Astrocyte (in vitro differentiated cells and primary cell): ENCODE results near the gene LHFPL3. TPM values are rescaled to one million over a fixed set of nuclear protein-coding genes. Genes with fewer than 3 reads are reported as not detected.
"Not testable (repeated sequence)": the region's sequence is repeated elsewhere in the genome, so short reads cannot be mapped to it uniquely, and the experiment has no call there.

Experiments used
- DNase-seq: peaks from one replicate; pipeline ENCODE4 v3.0.0-alpha.2; 2010; ENCODE audit warnings: low read depth
- FAIRE-seq: peaks from 2 replicates; lab custom pipeline; 2011; peaks lifted over from hg19 to GRCh38; lab: Jason Lieb, UNC
- H2AFZ ChIP-seq: 2 replicates; pipeline ENCODE4 v1.6.0; 2012; ENCODE audit warnings: low read depth, low read length, inconsistent platforms
- H3K27ac ChIP-seq: 2 replicates; pipeline ENCODE4 v1.5.1; 2011; ENCODE audit warnings: low read depth, low read length, inconsistent platforms
- H3K27me3 ChIP-seq: 2 replicates; pipeline ENCODE4 v1.6.0; 2011; ENCODE audit warnings: low read length, inconsistent platforms; ENCODE audit not compliant: insufficient read depth
- H3K36me3 ChIP-seq: 2 replicates; pipeline ENCODE4 v1.5.1; 2011; ENCODE audit warnings: low read length, inconsistent platforms; ENCODE audit not compliant: insufficient read depth
- H3K4me1 ChIP-seq: 2 replicates; pipeline ENCODE4 v1.5.1; 2011; ENCODE audit warnings: low read length, inconsistent platforms; ENCODE audit not compliant: insufficient read depth
- H3K4me2 ChIP-seq: 2 replicates; pipeline ENCODE4 v1.6.0; 2012; ENCODE audit warnings: low read length, inconsistent platforms
- H3K4me3 ChIP-seq: 2 replicates; pipeline ENCODE4 v1.5.1; 2011; ENCODE audit warnings: low read depth, mild to moderate bottlenecking, low read length, inconsistent platforms; ENCODE audit not compliant: insufficient read depth
- H3K79me2 ChIP-seq: 2 replicates; pipeline ENCODE4 v1.6.0; 2012; ENCODE audit warnings: mild to moderate bottlenecking, low read length, inconsistent platforms; ENCODE audit not compliant: insufficient read depth
- H3K9ac ChIP-seq: 2 replicates; pipeline ENCODE4 v1.6.0; 2012; ENCODE audit warnings: mild to moderate bottlenecking, low read length, inconsistent platforms
- H3K9me3 ChIP-seq: 2 replicates; pipeline ENCODE4 v1.5.1; 2012; ENCODE audit warnings: low read depth, mild to moderate bottlenecking, low read length, inconsistent platforms; ENCODE audit not compliant: insufficient read depth
- H4K20me1 ChIP-seq: 2 replicates; pipeline ENCODE4 v1.6.0; 2012; ENCODE audit warnings: low read length, inconsistent platforms; ENCODE audit not compliant: insufficient read depth
- H3K27ac Mint-ChIP-seq: one replicate; pipeline ENCODE4 v1.8.0; 2021; ENCODE audit warnings: mild to moderate bottlenecking, mixed read lengths; ENCODE audit not compliant: unreplicated experiment
- H3K27me3 Mint-ChIP-seq: one replicate; pipeline ENCODE4 v1.8.0; 2021; ENCODE audit warnings: low read depth, mixed read lengths; ENCODE audit not compliant: unreplicated experiment
- H3K36me3 Mint-ChIP-seq: one replicate; pipeline ENCODE4 v1.8.0; 2021; ENCODE audit warnings: low read depth, mixed read lengths; ENCODE audit not compliant: unreplicated experiment
- H3K4me1 Mint-ChIP-seq: one replicate; pipeline ENCODE4 v1.8.0; 2021; ENCODE audit warnings: low read depth, mixed read lengths; ENCODE audit not compliant: unreplicated experiment
- H3K4me3 Mint-ChIP-seq: one replicate; pipeline ENCODE4 v1.8.0; 2021; ENCODE audit warnings: mild to moderate bottlenecking, moderate library complexity, mixed read lengths; ENCODE audit not compliant: unreplicated experiment
- H3K9me3 Mint-ChIP-seq: one replicate; pipeline ENCODE4 v1.8.0; 2021; ENCODE audit warnings: mild to moderate bottlenecking, mixed read lengths; ENCODE audit not compliant: unreplicated experiment
- CTCF ChIP-seq: IDR thresholded peaks from 2 replicates; pipeline ENCODE4 v1.5.1; 2011; ENCODE audit warnings: low read depth, mild to moderate bottlenecking, inconsistent platforms, low read length, moderate library complexity; ENCODE audit not compliant: insufficient read depth
- EZH2 ChIP-seq: IDR thresholded peaks from 2 replicates; pipeline ENCODE4 v1.6.1; 2012; ENCODE audit warnings: mild to moderate bottlenecking, low read length, inconsistent platforms; ENCODE audit not compliant: insufficient read depth
- total RNA-seq: library from RNA; stranded (reverse); gene quantifications from 2 replicates; pipeline ENCODE4 v1.2.1, GENCODE V29; 2021

LHFPL3 gene
- total RNA-seq, 1 donor from 2014 or later: not detected

GRCh38 chr7:104700336-104700735, 371.9 kb downstream of the LHFPL3 start:
- Histone ChIP-seq H3K27ac (no peak overlapping the region), H3K4me1 (no peaks in the 10 kb centered on the region), H3K36me3 (no peaks in the 10 kb centered on the region), H3K4me3 (no peak overlapping the region), H2AFZ (no peak overlapping the region), H3K79me2 (no peaks in the 10 kb centered on the region), H3K27me3 (no peaks in the 10 kb centered on the region), H3K9me3 (no peaks in the 10 kb centered on the region), H4K20me1 (no peaks in the 10 kb centered on the region), H3K4me2 (no peak overlapping the region), H3K9ac (no peak overlapping the region)
- H3K4me1 Mint-ChIP-seq: no peaks in the 10 kb centered on the region
- H3K27ac Mint-ChIP-seq: no peak overlapping the region
- no peak overlapping the region for H3K4me3 Mint-ChIP-seq
- no peak for DNase-seq
- TF ChIP-seq EZH2: no peak
- no peak for TF ChIP-seq CTCF
- no peaks in the 10 kb centered on the region for H3K36me3 Mint-ChIP-seq
- no peak for FAIRE-seq
- H3K9me3 Mint-ChIP-seq: peaks cover 2% of the 10 kb centered on the region
- H3K27me3 Mint-ChIP-seq: no peaks in the 10 kb centered on the region

- not testable (repeated sequence) for H3K27ac ChIP-seq, H3K27me3 ChIP-seq, DNase-seq, H3K9ac ChIP-seq, H3K4me3 ChIP-seq, H3K4me2 ChIP-seq, H3K4me1 Mint-ChIP-seq, H3K9me3 Mint-ChIP-seq, H3K36me3 ChIP-seq, H3K36me3 Mint-ChIP-seq, H3K4me1 ChIP-seq, FAIRE-seq, H3K4me3 Mint-ChIP-seq, H3K79me2 ChIP-seq, H2AFZ ChIP-seq, H3K27ac Mint-ChIP-seq, H4K20me1 ChIP-seq, H3K9me3 ChIP-seq, H3K27me3 Mint-ChIP-seq
Observed at GRCh38 chr7:104721027-104721426, 392.6 kb downstream of the LHFPL3 start.

- no peak overlapping the region for H2AFZ ChIP-seq
- H3K79me2 ChIP-seq: no peaks in the 10 kb centered on the region
- FAIRE-seq: no peak
- H3K27ac ChIP-seq: no peak overlapping the region
- no peaks in the 10 kb centered on the region for H3K4me1 ChIP-seq
- no peak overlapping the region for H3K9ac ChIP-seq
- Mint-ChIP-seq H3K27ac (no peak overlapping the region), H3K4me3 (no peak overlapping the region), H3K9me3 (no peaks in the 10 kb centered on the region), H3K4me1 (no peaks in the 10 kb centered on the region), H3K36me3 (no peaks in the 10 kb centered on the region), H3K27me3 (no peaks in the 10 kb centered on the region)
- H3K4me2 ChIP-seq: no peak overlapping the region
- no peak overlapping the region for H3K4me3 ChIP-seq
- H3K27me3 ChIP-seq: no peaks in the 10 kb centered on the region
- no peak for DNase-seq
- no peaks in the 10 kb centered on the region for H4K20me1 ChIP-seq
- H3K9me3 ChIP-seq: peaks cover 2% of the 10 kb centered on the region
- TF ChIP-seq CTCF: no peak
- TF ChIP-seq EZH2: no peak
- no peaks in the 10 kb centered on the region for H3K36me3 ChIP-seq
Observed at GRCh38 chr7:104723001-104723400, 394.6 kb downstream of the LHFPL3 start.
